Measurements from ENCODE around the gene SNX10.
A peak's percentile ranks its signal among the peaks of the same experiment; 100 is the strongest.

The SNX10 gene

DNA sequence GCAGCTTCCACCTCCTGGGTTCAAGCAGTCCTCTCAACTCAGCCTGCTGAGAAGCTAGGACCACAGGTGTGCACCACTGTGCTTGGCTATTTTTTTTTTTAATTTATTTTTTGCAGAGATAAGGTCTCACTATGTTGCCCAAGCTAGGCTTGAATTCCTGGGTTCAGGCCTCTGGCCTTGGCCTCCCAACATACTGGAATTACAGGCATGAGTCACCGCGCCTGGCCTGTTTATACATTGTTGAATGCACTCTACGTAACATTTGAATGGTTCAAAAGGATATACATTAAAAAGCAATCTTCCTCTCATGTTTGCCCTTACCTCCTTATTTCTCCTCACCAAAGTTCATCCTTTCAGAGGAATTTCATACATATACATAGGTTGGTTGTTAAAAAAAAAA, 7.2 kb upstream of the SNX10 start:
- TF ChIP-seq FOXM1 (IDR thresholded peaks at IDR 0.05; ENCODE audit: borderline replicate concordance, low read depth) (no peak), ZBTB7A (IDR thresholded peaks at IDR 0.05; ENCODE audit: low read depth) (no peak)
- TF ChIP-seq, protein P1, sequence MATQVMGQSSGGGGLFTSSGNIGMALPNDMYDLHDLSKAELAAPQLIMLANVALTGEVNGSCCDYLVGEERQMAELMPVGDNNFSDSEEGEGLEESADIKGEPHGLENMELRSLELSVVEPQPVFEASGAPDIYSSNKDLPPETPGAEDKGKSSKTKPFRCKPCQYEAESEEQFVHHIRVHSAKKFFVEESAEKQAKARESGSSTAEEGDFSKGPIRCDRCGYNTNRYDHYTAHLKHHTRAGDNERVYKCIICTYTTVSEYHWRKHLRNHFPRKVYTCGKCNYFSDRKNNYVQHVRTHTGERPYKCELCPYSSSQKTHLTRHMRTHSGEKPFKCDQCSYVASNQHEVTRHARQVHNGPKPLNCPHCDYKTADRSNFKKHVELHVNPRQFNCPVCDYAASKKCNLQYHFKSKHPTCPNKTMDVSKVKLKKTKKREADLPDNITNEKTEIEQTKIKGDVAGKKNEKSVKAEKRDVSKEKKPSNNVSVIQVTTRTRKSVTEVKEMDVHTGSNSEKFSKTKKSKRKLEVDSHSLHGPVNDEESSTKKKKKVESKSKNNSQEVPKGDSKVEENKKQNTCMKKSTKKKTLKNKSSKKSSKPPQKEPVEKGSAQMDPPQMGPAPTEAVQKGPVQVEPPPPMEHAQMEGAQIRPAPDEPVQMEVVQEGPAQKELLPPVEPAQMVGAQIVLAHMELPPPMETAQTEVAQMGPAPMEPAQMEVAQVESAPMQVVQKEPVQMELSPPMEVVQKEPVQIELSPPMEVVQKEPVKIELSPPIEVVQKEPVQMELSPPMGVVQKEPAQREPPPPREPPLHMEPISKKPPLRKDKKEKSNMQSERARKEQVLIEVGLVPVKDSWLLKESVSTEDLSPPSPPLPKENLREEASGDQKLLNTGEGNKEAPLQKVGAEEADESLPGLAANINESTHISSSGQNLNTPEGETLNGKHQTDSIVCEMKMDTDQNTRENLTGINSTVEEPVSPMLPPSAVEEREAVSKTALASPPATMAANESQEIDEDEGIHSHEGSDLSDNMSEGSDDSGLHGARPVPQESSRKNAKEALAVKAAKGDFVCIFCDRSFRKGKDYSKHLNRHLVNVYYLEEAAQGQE (IDR thresholded peaks at IDR 0.05; ENCODE audit: low read depth) = no peak
- TF ChIP-seq, protein P2, sequence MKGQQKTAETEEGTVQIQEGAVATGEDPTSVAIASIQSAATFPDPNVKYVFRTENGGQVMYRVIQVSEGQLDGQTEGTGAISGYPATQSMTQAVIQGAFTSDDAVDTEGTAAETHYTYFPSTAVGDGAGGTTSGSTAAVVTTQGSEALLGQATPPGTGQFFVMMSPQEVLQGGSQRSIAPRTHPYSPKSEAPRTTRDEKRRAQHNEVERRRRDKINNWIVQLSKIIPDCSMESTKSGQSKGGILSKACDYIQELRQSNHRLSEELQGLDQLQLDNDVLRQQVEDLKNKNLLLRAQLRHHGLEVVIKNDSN (IDR thresholded peaks at IDR 0.05) = no peak

DNA sequence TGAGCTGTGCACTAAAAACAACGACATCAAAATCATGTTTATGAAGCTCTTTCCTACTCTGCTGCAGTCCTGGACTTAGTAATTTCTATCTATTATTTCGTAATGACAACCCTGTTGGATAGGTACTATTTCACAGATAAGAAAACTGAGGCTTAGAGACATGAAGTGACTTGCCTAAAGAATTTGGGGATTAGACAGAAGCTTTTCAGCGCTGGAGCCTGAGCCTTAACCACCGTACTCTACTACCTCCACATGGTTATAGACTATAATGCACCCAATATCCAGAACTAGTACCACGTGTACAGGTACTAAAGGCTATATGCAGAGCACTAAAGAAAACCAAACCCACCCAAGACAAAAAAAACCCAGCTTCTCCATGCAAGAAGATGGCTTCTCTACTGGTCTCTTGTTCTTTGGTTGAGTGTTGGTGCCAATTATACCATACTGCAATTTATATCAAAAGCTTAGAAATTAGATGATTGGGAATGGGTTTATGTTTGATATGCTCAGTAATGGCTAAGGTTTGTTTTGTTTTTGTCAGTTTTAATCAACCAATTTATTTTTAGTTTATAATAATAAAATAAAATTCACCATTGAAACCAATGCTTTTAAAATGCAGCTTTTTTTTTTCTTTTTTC, 6.5 kb upstream of the SNX10 start:
- TF ChIP-seq RAD21 (IDR thresholded peaks at IDR 0.05; ENCODE audit: low read depth) (peak; percentile 14; the same call in 1 of the 2 replicates), ZBTB7A (IDR thresholded peaks at IDR 0.05; ENCODE audit: low read depth) (no peak)

DNA sequence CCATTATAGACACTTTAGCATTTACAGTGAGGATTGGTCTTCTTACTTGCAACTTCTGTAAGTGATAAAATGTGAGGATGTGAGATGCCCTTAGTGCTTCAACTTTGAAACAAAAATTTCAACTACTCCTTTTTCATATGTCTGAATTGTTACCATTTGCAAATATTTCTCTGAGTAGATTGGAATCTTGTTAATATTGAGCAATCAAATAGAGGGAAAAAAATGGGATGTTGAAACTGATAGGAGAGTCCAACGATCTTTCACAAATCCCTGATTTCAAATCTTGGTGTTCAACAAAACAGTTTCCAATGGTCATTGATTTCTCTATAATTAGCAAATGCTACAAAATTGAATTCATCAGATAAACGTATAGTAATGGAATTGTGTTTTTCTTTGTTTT, 5.5 kb upstream of the SNX10 start:
- TF ChIP-seq CREB1 (IDR thresholded peaks at IDR 0.05; ENCODE audit: low read depth) (no peak), TEAD4 (IDR thresholded peaks at IDR 0.05) (no peak), CEBPB (IDR thresholded peaks at IDR 0.05) (no peak), TAF1 (IDR thresholded peaks at IDR 0.05; ENCODE audit: low read depth) (no peak), YY1 (IDR thresholded peaks at IDR 0.05; ENCODE audit: low read depth) (no peak), ZBTB7A (IDR thresholded peaks at IDR 0.05; ENCODE audit: low read depth) (no peak), RAD21 (IDR thresholded peaks at IDR 0.05; ENCODE audit: low read depth) (no peak), TCF12 (IDR thresholded peaks at IDR 0.05; ENCODE audit: low read depth) (no peak), EP300 (IDR thresholded peaks at IDR 0.05; ENCODE audit: borderline replicate concordance) (no peak), NFIC (IDR thresholded peaks at IDR 0.05) (no peak)
- TF ChIP-seq, protein P3, sequence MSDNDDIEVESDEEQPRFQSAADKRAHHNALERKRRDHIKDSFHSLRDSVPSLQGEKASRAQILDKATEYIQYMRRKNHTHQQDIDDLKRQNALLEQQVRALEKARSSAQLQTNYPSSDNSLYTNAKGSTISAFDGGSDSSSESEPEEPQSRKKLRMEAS (IDR thresholded peaks at IDR 0.05) = no peak
- TF ChIP-seq, protein P2 (IDR thresholded peaks at IDR 0.05) = no peak

DNA sequence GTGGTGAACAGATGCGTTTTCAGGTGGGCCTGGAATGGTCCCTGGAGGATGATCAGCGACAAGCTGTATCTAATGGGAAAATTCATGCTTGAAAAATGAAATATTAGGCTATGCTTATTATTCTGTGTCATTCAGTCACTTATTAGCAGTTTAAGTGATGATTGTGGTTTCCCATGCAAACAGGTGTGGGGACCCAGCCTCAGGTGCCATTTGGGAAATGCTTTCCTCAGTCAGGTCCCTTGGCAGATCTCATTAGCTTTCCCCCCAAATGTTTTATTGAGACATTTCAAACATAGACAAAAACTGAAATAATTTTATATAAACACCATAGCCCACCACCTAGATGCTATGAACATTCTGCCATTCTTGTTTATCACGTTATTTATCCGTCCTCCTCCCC, 411 bp upstream of the SNX10 start:
- no peak for TF ChIP-seq ZBTB7A (IDR thresholded peaks at IDR 0.05; ENCODE audit: low read depth)
- no peak for TF ChIP-seq YY1 (IDR thresholded peaks at IDR 0.05; ENCODE audit: low read depth)
- TF ChIP-seq TAF1 (IDR thresholded peaks at IDR 0.05; ENCODE audit: low read depth) = no peak
- TF ChIP-seq, protein P3 (IDR thresholded peaks at IDR 0.05) = no peak
- TF ChIP-seq CREB1 (IDR thresholded peaks at IDR 0.05; ENCODE audit: low read depth) = no peak
- no peak for TF ChIP-seq EGR1 (IDR thresholded peaks at IDR 0.05)
- no peak for TF ChIP-seq TEAD4 (IDR thresholded peaks at IDR 0.05)
- TF ChIP-seq, protein P2 (IDR thresholded peaks at IDR 0.05) = no peak
- no peak for TF ChIP-seq TCF12 (IDR thresholded peaks at IDR 0.05; ENCODE audit: low read depth)

DNA sequence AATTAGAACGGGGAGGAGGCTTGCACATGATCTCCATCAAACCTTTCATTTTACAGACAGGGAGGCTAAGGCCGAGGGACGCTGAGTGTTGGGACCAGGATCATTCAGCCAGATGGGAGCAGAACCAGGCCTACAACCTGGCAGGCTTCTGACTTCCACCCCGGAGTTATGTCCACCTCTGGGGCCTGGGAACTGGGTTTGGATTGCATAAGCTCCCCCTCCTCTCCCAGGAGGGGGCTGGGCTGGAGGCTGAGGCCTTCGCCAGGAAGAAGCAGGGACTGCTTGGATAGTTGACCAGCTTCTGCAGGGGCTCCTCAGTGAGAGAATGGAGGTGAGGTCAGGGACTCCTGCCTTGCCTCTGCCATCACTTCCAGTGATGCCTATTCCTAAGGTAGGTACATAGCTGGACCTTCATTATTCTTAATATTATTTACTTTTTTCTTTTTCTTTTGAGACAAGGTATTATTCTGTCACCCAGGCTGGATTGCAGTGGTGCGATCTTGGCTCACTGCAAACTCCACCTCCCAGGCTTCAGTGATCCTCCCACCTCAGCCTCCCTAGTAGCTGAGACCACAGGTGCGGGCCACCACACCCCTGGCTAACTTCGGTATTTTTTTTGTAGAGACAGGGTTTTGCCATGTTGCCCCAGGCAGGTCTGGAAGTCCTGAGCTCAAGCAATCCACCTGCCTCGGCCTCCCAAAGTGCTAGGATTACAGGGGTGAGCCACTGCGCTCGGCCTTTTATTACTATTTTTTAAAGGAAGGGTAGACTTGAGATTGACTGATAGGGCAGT, 1.3 kb downstream of the SNX10 start:
- TF ChIP-seq EP300 (IDR thresholded peaks at IDR 0.05; ENCODE audit: borderline replicate concordance) (no peak), ZBTB7A (IDR thresholded peaks at IDR 0.05; ENCODE audit: low read depth) (no peak), CEBPB (IDR thresholded peaks at IDR 0.05) (no peak), NFIC (IDR thresholded peaks at IDR 0.05) (no peak), CREB1 (IDR thresholded peaks at IDR 0.05; ENCODE audit: low read depth) (no peak), YY1 (IDR thresholded peaks at IDR 0.05; ENCODE audit: low read depth) (no peak), TAF1 (IDR thresholded peaks at IDR 0.05; ENCODE audit: low read depth) (no peak), RAD21 (IDR thresholded peaks at IDR 0.05; ENCODE audit: low read depth) (no peak), FOXM1 (IDR thresholded peaks at IDR 0.05; ENCODE audit: borderline replicate concordance, low read depth) (no peak), TEAD4 (IDR thresholded peaks at IDR 0.05) (no peak), TCF12 (IDR thresholded peaks at IDR 0.05; ENCODE audit: low read depth) (no peak), EGR1 (IDR thresholded peaks at IDR 0.05) (no peak)
- TF ChIP-seq, protein P1 (IDR thresholded peaks at IDR 0.05; ENCODE audit: low read depth) = no peak
- TF ChIP-seq, protein P2 (IDR thresholded peaks at IDR 0.05) = no peak
- TF ChIP-seq, protein P3 (IDR thresholded peaks at IDR 0.05) = no peak

Measured in Ishikawa (cell line).